Mucosa of descending colon (tissue), 3 donors: ENCODE data around the gene PCP4L1. TPM values are rescaled to one million over a fixed set of nuclear protein-coding genes. Genes with fewer than 3 reads are reported as not detected.
"Not testable (repeated sequence)": the region's sequence is repeated elsewhere in the genome, so short reads cannot be mapped to it uniquely, and the experiment has no call there.

Experiments used
- ATAC-seq: fragments of 200-7000 bp; cut with Tn5 transposase; one replicate; pipeline ENCODE4 v1.9.1; 2020; ENCODE audit warnings: mild to moderate bottlenecking, moderate library complexity
- DNase-seq, 3 donors: peaks; one replicate each; pipeline ENCODE4 v3.0.0-alpha.2; 2020
- H3K36me3 ChIP-seq: fragments of 200-600 bp; one replicate; pipeline ENCODE4 v1.8.0; 2021; ENCODE audit warnings: low read depth, mild to moderate bottlenecking
- H3K4me1 ChIP-seq: fragments of 200-600 bp; one replicate; pipeline ENCODE4 v1.8.0; 2021; ENCODE audit warnings: low read depth, mild to moderate bottlenecking
- H3K4me3 ChIP-seq: fragments of 200-600 bp; one replicate; pipeline ENCODE4 v1.8.0; 2021; ENCODE audit warnings: mild to moderate bottlenecking
- H3K9me3 ChIP-seq: fragments of 200-600 bp; one replicate; pipeline ENCODE4 v1.8.0; 2021; ENCODE audit warnings: mild to moderate bottlenecking
- CTCF ChIP-seq: fragments of 200-600 bp; IDR thresholded peaks from one replicate; pipeline ENCODE4 v1.8.0; 2022; ENCODE audit warnings: antibody characterized with exemption, mild to moderate bottlenecking
- intact Hi-C, 2 donors: fragments of 100-400 bp; cut with DNase I in 1 of 2; cut with micrococcal nuclease in 1 of 2; formaldehyde crosslinking; loops; one replicate each; pipeline versions ENCODE4 v1.11.0 to v1.11.1; 2022; cut with DNase I, micrococcal nuclease
- total RNA-seq, 3 donors: library from RNA; stranded (reverse); fragmentation: NEBNext Ultra II Directional in 2 of 3; extraction: Animal tissue kit (Norgen Biotek cat#: 25700) in 2 of 3; gene quantifications; one replicate each; pipeline versions ENCODE4 v1.2.1 to v1.2.4, GENCODE V29; 2021 to 2023
- donor health status: DM: no; HTN: no; CAD: no; lungs with moderate emphysema.
- donor health status: DM: no; HTN: no; CAD: no.
- donor health status: DM: no; HTN: yes; CAD: no.

The PCP4L1 gene
- total RNA-seq, 3 donors from 2014 or later, result 0.41 to 12.2 (median 1.6) TPM

- H3K4me3 ChIP-seq, result no peak overlapping the region
- no peaks in the 10 kb centered on the region for H3K36me3 ChIP-seq
- no peak for TF ChIP-seq CTCF
- no peak for ATAC-seq
- H3K9me3 ChIP-seq, result no peaks in the 10 kb centered on the region
- H3K4me1 ChIP-seq, result no peaks in the 10 kb centered on the region
- no peak for DNase-seq
- intact Hi-C loops, result no loop called here
These were observed 13.7 kb upstream of the PCP4L1 start for GRCh38 chr1:161244888-161245287.

- H3K9me3 ChIP-seq, intact Hi-C loops, H3K4me3 ChIP-seq, ATAC-seq, H3K36me3 ChIP-seq, H3K4me1 ChIP-seq, DNase-seq: not testable (repeated sequence)
These were observed 8.4 kb upstream of the PCP4L1 start for GRCh38 chr1:161250100-161250499.

GRCh38 chr1:161250829-161251228 lies 7.7 kb upstream of the PCP4L1 start:
- no peaks in the 10 kb centered on the region for H3K36me3 ChIP-seq
- no peaks in the 10 kb centered on the region for H3K4me1 ChIP-seq
- DNase-seq (no peak), ATAC-seq (no peak)
- H3K9me3 ChIP-seq, result no peaks in the 10 kb centered on the region
- TF ChIP-seq CTCF, result no peak
- H3K4me3 ChIP-seq, result no peak overlapping the region
- intact Hi-C loops, result no loop called here

- Histone ChIP-seq H3K9me3 (no peaks in the 10 kb centered on the region), H3K4me1 (no peaks in the 10 kb centered on the region), H3K4me3 (no peak overlapping the region), H3K36me3 (no peaks in the 10 kb centered on the region)
- no peak for TF ChIP-seq CTCF
- no peak for ATAC-seq
- no peak for DNase-seq
- intact Hi-C loops, result no loop called here
These were observed 7.0 kb upstream of the PCP4L1 start for GRCh38 chr1:161251579-161251978.

GRCh38 chr1:161255302-161255701 lies 3.2 kb upstream of the PCP4L1 start:
- DNase-seq, H3K4me1 ChIP-seq, intact Hi-C loops, H3K9me3 ChIP-seq, ATAC-seq, H3K4me3 ChIP-seq, H3K36me3 ChIP-seq: not testable (repeated sequence)

- ATAC-seq, H3K9me3 ChIP-seq, H3K4me3 ChIP-seq, H3K4me1 ChIP-seq, DNase-seq, intact Hi-C loops, H3K36me3 ChIP-seq: not testable (repeated sequence)
These were observed 2.5 kb upstream of the PCP4L1 start for GRCh38 chr1:161255955-161256520.

- H3K9me3 ChIP-seq, H3K36me3 ChIP-seq, DNase-seq, ATAC-seq, intact Hi-C loops, H3K4me3 ChIP-seq, H3K4me1 ChIP-seq: not testable (repeated sequence)
These were observed 1.4 kb upstream of the PCP4L1 start for GRCh38 chr1:161257109-161257508.

GRCh38 chr1:161259345-161259702 lies 779 bp downstream of the PCP4L1 start:
- no peak overlapping the region for H3K4me3 ChIP-seq
- no peak for DNase-seq

More at GRCh38 chr1:161259345-161259702, 779 bp downstream of the PCP4L1 start:
- Histone ChIP-seq H3K9me3 (peaks cover 9% of the 10 kb centered on the region), H3K4me1 (no peaks in the 10 kb centered on the region), H3K36me3 (no peaks in the 10 kb centered on the region)
- intact Hi-C loops, result no loop called here
- no peak for TF ChIP-seq CTCF
- ATAC-seq, result no peak
